Measurements from ENCODE around the gene PRRG2.

- TF ChIP-seq, protein P1, sequence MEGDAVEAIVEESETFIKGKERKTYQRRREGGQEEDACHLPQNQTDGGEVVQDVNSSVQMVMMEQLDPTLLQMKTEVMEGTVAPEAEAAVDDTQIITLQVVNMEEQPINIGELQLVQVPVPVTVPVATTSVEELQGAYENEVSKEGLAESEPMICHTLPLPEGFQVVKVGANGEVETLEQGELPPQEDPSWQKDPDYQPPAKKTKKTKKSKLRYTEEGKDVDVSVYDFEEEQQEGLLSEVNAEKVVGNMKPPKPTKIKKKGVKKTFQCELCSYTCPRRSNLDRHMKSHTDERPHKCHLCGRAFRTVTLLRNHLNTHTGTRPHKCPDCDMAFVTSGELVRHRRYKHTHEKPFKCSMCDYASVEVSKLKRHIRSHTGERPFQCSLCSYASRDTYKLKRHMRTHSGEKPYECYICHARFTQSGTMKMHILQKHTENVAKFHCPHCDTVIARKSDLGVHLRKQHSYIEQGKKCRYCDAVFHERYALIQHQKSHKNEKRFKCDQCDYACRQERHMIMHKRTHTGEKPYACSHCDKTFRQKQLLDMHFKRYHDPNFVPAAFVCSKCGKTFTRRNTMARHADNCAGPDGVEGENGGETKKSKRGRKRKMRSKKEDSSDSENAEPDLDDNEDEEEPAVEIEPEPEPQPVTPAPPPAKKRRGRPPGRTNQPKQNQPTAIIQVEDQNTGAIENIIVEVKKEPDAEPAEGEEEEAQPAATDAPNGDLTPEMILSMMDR (IDR thresholded peaks at IDR 0.05): no peak
- TF ChIP-seq POLR2AphosphoS5 (IDR thresholded peaks at IDR 0.05; ENCODE audit: low read depth, low read length) (no peak), REST (IDR thresholded peaks at IDR 0.05; ENCODE audit: insufficient read depth in 1 of 2, low read depth in 2 of 2, low read length in 1 of 2) (no peak), SIN3A (IDR thresholded peaks at IDR 0.05; ENCODE audit: borderline replicate concordance, insufficient read depth, low read depth, low read length) (no peak)
These were observed 25.3 kb upstream of the PRRG2 start for GRCh38 chr19:49555600-49556411.
